GM21529 (cell line): ENCODE results near the gene SLC5A12.

Experiments
- ATAC-seq: cut with Tn5 transposase; IDR thresholded peaks from one replicate; pipeline ENCODE4 v1.9.1; 2021; ENCODE audit not compliant: unreplicated experiment

SLC5A12 gene, protein sequence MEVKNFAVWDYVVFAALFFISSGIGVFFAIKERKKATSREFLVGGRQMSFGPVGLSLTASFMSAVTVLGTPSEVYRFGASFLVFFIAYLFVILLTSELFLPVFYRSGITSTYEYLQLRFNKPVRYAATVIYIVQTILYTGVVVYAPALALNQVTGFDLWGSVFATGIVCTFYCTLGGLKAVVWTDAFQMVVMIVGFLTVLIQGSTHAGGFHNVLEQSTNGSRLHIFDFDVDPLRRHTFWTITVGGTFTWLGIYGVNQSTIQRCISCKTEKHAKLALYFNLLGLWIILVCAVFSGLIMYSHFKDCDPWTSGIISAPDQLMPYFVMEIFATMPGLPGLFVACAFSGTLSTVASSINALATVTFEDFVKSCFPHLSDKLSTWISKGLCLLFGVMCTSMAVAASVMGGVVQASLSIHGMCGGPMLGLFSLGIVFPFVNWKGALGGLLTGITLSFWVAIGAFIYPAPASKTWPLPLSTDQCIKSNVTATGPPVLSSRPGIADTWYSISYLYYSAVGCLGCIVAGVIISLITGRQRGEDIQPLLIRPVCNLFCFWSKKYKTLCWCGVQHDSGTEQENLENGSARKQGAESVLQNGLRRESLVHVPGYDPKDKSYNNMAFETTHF

DNA sequence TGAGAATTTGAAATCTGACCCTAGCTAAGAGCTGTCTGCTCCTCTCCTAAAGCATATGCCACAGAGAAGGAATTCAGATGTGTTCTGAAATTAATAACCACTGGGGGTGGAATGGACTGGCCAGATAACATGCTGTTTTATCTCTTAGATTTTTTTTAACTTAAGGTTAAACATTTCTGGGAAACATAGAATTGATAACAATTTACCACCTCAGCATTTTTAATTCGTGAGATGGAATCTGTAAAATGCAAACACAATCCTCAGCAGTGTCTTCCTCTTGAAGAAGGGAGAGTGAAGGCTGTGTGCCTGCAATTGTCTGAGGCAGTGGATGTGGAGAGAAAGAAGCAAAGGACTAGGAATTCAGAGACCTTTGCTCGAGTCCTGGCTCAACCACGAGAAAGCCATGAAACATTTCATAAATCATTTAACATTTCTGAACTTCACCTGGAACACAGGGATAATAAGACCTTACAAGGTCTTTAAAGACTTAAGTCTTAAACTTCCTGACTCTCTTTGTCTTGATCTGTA, at the start of gene SLC5A12:
Gene SLC5A12 (minus strand): TSS at position 113 of the 528 bp plus-strand sequence. CDS start 346 bp downstream, outside the sequence.
- no peak for ATAC-seq

DNA sequence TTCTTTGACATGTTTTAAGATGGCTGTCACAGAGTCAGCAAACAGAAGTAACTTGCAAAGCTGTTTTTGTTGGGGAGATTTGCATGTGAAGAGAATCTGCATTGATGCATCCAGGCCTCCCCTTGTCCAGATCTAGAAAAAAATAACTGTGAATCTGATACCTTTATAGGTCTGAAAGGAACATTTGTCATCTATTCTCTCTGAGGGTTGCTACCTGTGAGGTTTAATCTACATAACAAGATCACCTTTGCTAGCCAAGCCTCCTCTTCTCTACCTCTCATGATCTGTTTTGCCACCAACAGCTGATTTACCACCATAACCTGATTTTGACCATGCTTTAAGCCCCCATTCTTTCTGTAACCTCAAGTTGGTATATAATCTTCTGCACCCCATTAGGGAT, 47.2 kb upstream of the SLC5A12 start:
- no peak for ATAC-seq

DNA sequence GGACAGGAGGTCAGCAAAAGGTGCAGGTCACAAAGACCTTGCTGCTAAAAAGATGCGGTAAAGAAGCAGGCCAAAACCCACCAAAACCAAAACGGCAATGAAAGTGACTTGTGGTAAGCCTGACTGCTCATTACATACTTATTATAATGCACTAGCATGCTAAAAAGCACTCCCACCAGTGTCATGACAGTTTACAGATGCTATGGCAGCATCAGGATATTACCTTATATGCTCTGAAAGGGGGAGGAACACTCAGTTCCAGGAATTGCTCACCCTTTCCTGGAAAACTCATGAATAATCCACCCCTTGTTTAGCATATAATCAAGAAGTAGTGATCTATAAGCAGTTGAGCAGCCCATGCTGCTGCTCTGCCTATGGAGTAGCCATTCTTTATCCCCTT, 45.2 kb upstream of the SLC5A12 start:
- no peak for ATAC-seq

DNA sequence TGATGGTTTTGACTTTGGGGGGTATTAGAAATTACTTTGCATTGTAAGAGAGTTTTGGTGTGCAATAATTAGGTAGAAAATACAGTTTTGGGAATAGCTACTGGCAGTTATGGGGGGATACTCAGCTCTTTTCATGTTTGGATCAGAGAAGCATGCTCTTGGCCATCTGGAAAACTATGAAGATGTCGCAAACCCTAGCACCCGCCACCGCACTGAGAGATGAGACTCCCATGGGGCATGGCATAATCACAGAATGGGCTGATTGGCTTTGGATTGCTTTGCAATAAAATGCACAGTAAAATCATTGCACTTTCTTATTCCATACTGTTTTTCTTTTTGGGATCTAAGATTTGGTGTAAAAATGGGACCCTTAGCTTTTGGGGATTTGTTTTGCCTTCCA, 43.5 kb upstream of the SLC5A12 start:
- ATAC-seq, result no peak

DNA sequence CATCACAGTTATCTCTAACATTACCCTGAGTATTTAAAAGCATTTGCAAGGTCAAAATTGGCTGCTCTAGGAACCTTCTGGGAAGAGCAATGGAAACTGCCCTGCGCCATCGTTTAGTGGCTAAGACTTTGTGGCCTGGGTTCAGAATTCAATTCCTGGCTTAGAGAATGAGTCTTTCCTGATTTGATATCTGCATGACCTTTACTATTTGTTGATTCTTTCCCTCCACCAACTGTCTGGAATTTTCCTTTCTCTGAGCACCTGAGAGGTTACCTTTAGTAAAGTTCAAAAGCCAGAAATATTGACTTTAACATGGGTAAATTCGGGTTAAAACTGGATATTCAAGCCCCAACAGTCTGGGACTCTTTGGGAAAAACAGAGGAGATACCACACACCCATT, 43.0 kb upstream of the SLC5A12 start:
- no peak for ATAC-seq

DNA sequence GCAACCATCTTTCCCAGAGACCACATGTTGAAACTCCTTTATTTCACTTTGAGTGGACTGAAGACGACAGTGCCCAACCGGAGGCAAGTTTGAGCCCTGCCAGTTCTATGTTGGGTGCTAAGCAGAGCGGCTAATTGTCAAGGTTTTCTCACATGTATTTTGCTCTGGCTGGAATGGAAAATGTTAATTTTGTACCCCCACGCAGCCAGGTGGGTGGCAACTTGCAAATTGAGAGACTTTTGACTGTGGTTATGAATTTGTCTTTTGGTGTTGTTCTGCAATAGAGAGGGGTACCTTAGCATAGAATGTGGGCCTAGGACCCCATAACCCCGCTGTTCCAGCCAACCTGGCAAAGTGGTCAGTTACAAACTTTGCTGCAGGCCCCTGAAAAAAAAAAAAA, 42.5 kb upstream of the SLC5A12 start:
- ATAC-seq, result no peak

DNA sequence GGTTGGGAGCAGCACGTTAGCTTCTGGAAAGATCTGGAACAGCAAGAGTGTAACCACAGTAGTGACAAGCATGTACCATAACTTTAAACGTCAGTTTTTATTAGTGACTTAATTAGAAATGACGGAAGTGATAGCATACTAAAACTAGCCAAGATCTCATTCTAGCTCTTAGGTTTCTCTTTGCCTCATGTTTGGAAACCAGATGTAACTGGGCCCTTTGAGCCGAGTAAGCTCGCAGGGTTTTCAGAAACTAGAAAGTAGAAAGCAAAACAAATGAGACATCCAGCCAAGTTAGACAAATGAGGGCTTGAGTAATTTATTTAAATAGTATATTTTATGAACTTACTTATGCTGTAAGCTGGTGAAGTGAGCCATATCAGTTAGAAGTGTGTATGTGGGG, 40.2 kb upstream of the SLC5A12 start:
- ATAC-seq, result no peak

DNA sequence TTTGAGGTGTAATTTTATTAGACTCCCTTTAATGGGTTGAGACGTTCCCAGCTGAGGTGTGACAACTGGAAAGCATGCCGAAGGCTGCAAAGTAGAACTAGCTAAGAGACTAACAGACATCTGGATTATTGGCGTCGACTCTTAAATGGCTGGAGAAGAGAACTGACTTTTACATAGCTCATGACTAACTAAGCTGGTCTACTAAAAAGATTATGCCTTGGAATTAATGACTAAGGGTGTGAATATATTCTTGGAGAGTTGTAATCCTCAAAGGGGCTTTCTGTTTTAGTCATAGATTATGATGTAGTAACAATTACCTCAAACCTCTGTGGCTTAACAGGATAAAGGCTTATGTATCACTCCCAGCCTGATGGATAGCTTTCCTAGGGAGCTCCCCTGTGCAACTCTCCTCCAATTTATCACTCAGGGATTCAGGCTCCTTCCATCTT, 39.5 kb upstream of the SLC5A12 start:
- no peak for ATAC-seq

DNA sequence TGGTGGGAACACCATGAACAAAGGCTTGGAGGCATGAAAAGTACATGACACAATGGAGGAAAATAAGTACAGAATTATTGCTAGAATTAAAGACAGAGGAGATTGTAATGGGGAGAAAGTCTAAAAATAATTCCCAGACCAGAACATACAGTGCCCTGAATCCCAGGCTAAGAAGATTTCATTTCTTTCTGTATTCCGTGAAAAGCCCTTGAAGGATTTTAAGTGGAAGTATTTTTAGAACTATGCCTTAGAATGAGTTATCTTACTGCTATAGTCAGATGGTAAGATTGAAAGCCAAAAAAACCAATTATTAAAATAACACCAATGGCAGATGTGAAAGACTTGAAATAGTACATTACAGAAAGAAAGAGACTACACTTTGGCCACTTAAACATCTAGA, 36.1 kb upstream of the SLC5A12 start:
- ATAC-seq, result no peak

DNA sequence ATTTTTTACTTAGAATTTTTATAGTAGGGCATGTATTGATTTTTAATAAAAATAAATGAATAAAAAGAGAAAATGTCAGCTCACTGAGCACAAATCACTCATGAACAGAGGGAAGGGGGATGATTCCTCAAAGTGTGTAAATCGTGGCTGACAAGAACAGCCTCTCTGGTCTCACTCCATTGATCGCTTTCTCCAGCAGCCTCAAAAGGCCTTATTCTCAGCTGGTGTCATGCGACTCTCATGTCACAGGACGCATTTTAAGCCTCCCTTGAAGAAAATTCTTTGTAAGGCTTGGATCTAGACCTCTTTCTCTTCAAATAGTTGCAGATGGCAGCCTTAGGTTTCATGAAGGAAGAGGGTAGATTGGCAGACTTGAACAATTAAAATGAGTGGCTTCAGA, 33.9 kb upstream of the SLC5A12 start:
- no peak for ATAC-seq

DNA sequence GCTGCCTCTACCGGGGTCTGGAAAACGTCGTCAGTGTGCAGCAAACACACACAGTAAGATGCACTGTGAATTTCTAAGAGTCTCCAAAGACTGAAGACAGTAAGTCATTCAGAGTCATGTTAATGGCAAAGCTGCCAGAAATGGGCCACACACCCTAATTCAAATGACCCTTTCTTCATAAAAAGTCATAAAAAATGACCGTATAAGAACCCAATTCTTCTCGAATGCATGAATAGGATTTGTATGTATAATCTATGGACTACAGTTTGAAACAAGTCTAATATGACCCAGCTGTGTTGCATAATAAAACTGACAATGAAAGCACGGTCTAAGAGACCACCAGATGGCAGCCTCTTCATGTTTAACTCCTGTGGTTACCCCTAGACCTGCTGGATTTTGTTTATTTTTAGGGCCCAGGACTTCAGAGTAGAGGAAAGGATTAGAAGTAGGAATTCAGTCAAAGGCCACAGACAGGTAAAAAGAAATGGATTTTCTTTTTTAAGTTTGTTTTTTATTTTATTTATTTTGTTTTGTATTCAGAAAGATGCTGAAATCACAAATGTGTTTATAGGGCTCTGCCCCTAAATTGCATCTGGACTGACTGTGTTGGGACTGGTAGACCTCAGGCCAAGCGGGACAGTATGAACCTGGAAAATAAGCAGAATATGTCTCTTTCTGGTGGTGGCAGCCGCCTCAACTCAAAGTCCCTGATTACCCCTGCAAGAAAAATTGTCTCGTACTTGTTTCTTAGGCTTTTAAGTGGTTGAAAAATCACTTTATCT, 32.1 kb upstream of the SLC5A12 start:
- ATAC-seq, result peak; percentile 76

DNA sequence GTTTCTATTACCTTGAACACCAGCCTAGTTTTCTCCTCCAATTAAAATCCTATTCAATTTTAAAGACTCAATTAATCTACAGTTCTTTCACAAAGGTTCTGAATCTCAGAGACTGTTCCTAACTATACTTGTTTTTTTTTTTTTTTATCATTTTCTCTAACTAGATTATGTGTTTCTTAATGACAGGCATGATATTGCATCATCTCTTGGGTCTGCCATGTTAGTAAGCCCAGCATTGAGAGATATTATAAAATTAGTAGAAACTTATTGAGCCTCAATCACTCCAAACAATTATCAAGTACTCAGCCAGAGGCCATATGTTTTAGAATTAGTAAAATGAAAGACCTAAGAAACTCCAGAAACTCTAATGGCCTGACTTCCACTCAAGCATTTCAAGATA, 28.1 kb upstream of the SLC5A12 start:
- ATAC-seq, result no peak

DNA sequence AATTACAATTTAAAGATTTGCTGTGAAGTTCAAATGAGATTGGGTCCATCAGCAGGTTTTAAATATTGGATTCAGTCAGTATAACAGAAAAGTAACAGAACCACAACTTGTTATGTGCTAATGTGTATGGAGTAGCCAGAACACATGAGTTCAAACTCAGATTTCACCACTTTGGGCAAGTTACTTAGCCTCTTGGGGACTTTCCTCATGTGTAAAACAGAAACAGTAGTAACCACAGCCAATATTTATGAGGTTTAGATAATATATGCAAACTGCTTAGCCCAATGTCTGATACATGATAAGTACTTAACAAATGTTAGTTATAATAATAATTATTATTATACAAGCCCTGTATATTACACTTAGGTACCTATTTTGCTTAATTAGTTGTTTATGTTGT, 21.8 kb upstream of the SLC5A12 start:
- peak; percentile 51 for ATAC-seq

DNA sequence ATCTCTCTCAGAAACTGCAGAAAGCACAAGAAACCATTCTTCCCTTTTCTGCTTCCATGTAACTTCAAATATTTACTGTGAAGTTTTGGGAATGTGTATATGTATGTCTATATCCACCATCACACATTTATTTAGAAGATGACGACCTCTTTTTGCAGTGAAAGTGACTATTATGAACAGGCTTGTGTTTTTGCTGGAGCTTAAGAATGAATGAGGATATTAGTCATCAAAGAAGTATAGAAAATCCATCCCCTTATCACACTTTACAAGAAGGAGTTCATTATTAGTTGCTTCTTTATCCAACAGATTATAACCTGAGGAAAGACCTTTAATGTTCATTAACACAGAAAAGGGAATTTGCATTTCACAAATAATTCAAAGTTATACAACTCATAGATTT, 21.1 kb upstream of the SLC5A12 start:
- ATAC-seq, result no peak

DNA sequence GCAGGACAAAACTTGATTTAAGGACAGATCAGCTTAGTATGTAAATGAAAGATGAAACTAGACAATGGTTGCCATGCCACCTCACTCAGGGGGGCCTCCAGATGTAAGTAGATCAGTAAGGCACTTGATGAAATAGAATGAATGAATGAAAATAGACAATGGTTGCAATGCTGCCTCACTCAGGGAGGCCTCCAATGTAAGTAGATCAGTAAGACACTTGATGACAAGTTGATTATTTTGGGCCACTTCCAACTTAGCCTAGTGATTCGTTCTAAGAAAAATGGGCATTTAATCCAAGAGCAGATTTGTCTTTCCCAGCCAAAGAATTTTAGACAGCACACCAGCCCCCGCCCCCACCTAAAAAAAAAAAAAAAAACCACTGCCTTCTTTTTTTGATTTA, 19.2 kb upstream of the SLC5A12 start:
- no peak for ATAC-seq

DNA sequence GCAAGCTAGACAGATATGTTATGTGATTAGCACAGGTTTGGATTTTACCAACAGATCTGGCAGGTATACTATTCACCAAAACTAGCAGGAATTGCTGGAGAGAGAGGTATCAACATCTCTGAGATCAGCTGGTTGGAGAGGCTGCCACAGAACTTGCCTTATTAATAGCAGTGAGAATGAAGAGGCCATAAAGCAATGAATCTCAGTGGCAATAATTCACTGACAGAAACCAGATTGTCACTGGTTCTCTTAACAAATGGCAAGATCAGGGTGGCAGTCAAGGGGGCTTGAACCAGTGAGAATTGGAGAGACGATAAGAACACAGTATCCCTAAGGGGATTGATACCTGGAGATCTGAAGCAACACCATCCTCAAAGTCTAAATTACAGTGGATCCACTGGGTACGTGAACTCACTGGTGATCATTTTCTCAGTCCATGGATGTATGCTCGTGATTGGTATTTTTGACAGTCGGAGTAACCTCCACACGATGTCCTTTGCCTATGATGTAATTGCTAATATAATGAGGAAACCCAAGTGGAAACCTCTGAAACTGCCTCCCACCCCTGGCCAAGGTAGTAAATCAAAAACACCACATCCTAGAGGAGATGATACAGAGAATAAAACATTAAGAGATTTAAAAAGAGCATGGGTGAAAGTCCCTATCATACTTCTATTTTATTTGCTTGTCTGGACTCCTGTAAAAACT, 17.7 kb upstream of the SLC5A12 start:
- no peak for ATAC-seq

DNA sequence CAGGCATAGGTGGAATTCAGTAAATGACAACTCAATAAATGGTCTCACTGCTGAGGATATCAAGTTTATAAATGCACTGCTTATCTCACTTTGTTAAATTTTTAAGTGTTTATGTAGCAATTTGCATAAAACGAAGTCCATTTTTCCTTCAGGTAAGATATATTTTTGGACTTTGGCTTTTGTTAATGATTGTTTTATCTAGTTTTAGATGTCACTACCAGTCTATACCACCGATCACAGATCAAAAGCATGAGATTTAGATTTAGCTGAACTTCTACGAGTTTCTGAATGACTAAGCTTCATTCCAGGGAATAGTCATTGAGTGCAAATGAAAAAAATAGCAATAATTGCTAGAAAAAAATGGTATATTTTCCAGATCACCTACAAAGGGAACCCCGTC, 12.8 kb upstream of the SLC5A12 start:
- no peak for ATAC-seq

DNA sequence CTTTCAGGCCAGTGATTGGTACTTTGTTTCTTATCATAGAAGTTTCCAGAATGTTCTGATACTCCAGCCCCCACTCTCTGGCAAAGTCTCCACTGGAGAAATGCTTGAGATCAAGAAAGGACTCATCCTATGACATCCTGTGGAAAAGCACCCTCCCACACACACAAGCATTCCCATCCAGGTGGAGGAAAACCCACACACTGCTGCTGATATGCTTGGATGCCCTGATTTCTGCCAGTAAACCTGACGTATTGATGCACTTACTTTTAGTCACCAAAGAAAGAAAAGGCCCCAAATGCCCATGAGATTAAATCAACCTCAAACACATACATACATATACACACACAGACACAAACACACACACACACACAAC, 9.2 kb upstream of the SLC5A12 start:
- no peak for ATAC-seq

DNA sequence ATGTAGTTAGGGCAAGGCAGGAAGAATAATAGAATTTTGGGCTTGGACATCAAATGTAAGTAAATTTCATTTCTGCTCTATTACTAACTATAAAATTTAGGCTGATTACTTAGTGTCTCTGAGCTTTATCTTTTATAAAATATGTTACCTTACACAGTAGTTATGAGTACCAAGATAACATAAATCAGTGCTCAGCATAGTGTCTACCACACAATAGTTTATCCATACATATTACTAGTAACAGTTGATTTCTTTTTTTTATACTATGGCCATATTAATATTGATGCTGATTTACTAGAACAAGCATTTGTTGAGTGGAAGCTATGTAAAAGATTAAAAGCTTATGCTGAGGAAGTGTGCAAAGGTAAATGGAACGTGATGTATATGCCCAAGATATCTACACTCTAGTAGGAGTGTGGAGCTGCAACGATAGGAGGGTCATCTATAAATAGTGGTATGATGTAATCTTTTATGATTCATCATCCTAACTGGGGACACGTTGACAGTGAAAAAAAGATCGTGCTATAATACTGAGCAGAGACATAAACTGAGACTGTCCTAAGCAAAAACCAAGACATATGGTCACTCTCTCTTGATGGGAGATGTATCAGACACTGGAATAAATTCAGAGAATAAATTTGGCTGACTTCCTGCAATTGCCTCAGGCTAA, 8.7 kb upstream of the SLC5A12 start:
- no peak for ATAC-seq

DNA sequence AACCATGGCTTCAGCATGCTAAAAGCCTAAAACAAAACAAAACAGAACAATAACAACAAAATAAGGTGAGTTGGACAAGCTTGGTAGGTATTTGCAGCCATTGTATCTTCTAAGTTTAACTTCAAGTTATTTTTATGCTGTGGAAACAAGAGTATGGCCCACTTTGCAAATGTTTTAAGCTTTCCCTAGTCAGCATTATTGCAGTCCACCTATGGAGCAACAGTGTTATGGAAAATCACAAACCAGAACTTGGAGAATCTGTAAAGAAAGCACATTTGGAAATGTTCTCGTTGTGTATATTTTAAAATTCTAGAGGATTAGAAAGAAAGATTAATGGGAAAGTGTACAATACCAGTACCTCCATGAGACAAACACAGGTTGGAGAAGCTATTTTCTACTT, 7.4 kb upstream of the SLC5A12 start:
- no peak for ATAC-seq

DNA sequence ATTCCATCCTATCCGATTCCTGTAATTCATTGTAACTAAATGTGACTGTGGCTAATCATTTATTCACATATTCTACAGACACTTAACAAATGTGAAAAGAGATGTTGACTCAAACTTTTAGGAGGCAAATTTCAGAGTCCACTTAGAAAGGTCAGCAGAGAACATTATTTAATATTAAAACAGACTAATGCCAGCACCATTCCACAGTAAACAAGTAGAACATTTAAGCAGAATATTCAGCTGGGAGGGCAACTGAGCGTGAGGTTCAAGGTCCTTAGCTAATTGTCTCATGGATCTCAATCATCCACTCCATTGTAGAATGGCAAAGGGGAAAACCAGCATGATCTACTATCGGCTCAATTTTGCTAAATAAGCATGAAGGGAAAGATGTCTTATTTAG, 5.1 kb upstream of the SLC5A12 start:
- ATAC-seq, result no peak
